PC-3 (cell line): Measurements from ENCODE around the gene STRBP.

Source experiments
- CTCF ChIP-seq: fragments of 300-600 bp; sonication (generic); conservative IDR thresholded peaks from 2 replicates; pipeline ENCODE4 v1.5.1; 2017; ENCODE audit warnings: antibody characterized with exemption, low read depth, mild to moderate bottlenecking, low read length
- EZH2 ChIP-seq: fragments of 300-600 bp; sonication (generic); IDR thresholded peaks from one replicate; pipeline ENCODE4 v1.6.1; 2017; ENCODE audit warnings: antibody characterized with exemption, mild to moderate bottlenecking, low read length; ENCODE audit not compliant: unreplicated experiment
- EZH2phosphoT487 ChIP-seq: fragments of 300-600 bp; sonication (generic); IDR thresholded peaks from 2 replicates; pipeline ENCODE4 v1.6.1; 2018; ENCODE audit warnings: mild to moderate bottlenecking, antibody characterized with exemption, low read length, borderline replicate concordance

GRCh38 chr9:123080444-123080843, 187.9 kb downstream of the STRBP start:
- no peak for TF ChIP-seq CTCF
- TF ChIP-seq EZH2phosphoT487 = no peak
- no peak for TF ChIP-seq EZH2
